ENCODE results near the gene CHRNA3. TPM values are rescaled to one million over a fixed set of nuclear protein-coding genes. Genes with fewer than 3 reads are reported as not detected.

Gene CHRNA3
- under 1 TPM in 1 of 3 donors, not detected in 2; 0.15 TPM for polyA plus RNA-seq

GRCh38 chr15:78620527-78621421 is at the start of gene CHRNA3:
Gene CHRNA3, minus strand, starts transcription at chr15:78620996. Its CDS starts 202 bp downstream, at chr15:78620794.
- no peak within 1 kb of the TSS for H3K27ac ChIP-seq (ENCODE audit: low read depth, low read length)
- WGBS, 3 donors: 2 to 3% (median 2%) methylated on average over 79 to 102 of the region's 102 CpGs

- 71 to 82% (median 73%) methylated on average over 2 of the region's 2 CpGs for WGBS, 3 donors
- no peak overlapping the region for H3K27ac ChIP-seq (ENCODE audit: low read depth, low read length)
These were observed 48.2 kb upstream of the CHRNA3 start for GRCh38 chr15:78668987-78669386.

- WGBS, 3 donors: 82 to 89% (median 87%) methylated on average over 8 of the region's 8 CpGs
- no peak overlapping the region for H3K27ac ChIP-seq (ENCODE audit: low read depth, low read length)
These were observed 46.9 kb upstream of the CHRNA3 start for GRCh38 chr15:78667578-78668236.

- no peak overlapping the region for H3K27ac ChIP-seq (ENCODE audit: low read depth, low read length)
- WGBS, 3 donors: 84 to 90% (median 88%) methylated on average over 6 of the region's 6 CpGs
These were observed 45.2 kb upstream of the CHRNA3 start for GRCh38 chr15:78666010-78666409.

GRCh38 chr15:78663703-78664102 is 42.9 kb upstream of the CHRNA3 start:
- no peak overlapping the region for H3K27ac ChIP-seq (ENCODE audit: low read depth, low read length)
- 50 to 83% (median 79%) methylated on average over 1 of the region's 1 CpG for whole genome bisulfite sequencing, 3 donors

GRCh38 chr15:78662028-78662427 is 41.2 kb upstream of the CHRNA3 start:
- H3K27ac ChIP-seq (ENCODE audit: low read depth, low read length): no peak overlapping the region
- WGBS, 3 donors: 57 to 75% (median 69%) methylated on average over 5 of the region's 5 CpGs

- WGBS, 3 donors: 94 to 95% (median 94%) methylated on average over 19 of the region's 19 CpGs
- H3K27ac ChIP-seq (ENCODE audit: low read depth, low read length): no peak overlapping the region
These were observed 40.2 kb upstream of the CHRNA3 start for GRCh38 chr15:78661001-78661400.

GRCh38 chr15:78660584-78660983 is 39.8 kb upstream of the CHRNA3 start:
- WGBS, 3 donors: 62 to 80% (median 76%) methylated on average over 9 of the region's 9 CpGs
- H3K27ac ChIP-seq (ENCODE audit: low read depth, low read length): no peak overlapping the region

GRCh38 chr15:78658823-78659222 is 38.0 kb upstream of the CHRNA3 start:
- H3K27ac ChIP-seq (ENCODE audit: low read depth, low read length): no peak overlapping the region

GRCh38 chr15:78654272-78654671 is 33.5 kb upstream of the CHRNA3 start:
- 82 to 91% (median 88%) methylated on average over 4 of the region's 4 CpGs for WGBS, 3 donors

GRCh38 chr15:78651930-78652615 is 31.3 kb upstream of the CHRNA3 start:
- WGBS, 3 donors: 89 to 94% (median 91%) methylated on average over 1 of the region's 1 CpG
- H3K27ac ChIP-seq (ENCODE audit: low read depth, low read length): no peak overlapping the region

More at GRCh38 chr15:78654272-78654671, 33.5 kb upstream of the CHRNA3 start:
- no peak overlapping the region for H3K27ac ChIP-seq (ENCODE audit: low read depth, low read length)

- 60 to 73% (median 65%) methylated on average over 3 of the region's 3 CpGs for WGBS, 3 donors
- no peak overlapping the region for H3K27ac ChIP-seq (ENCODE audit: low read depth, low read length)
These were observed 30.2 kb upstream of the CHRNA3 start for GRCh38 chr15:78651007-78651406.

GRCh38 chr15:78650022-78650421 is 29.2 kb upstream of the CHRNA3 start:
- WGBS, 3 donors: 87 to 91% (median 88%) methylated on average over 4 of the region's 4 CpGs

GRCh38 chr15:78645009-78645408 is 24.2 kb upstream of the CHRNA3 start:
- 85 to 92% (median 89%) methylated on average over 4 of the region's 4 CpGs for WGBS, 3 donors
- H3K27ac ChIP-seq (ENCODE audit: low read depth, low read length): no peak overlapping the region

More at GRCh38 chr15:78650022-78650421, 29.2 kb upstream of the CHRNA3 start:
- H3K27ac ChIP-seq (ENCODE audit: low read depth, low read length): no peak overlapping the region

GRCh38 chr15:78642331-78642730 is 21.5 kb upstream of the CHRNA3 start:
- H3K27ac ChIP-seq (ENCODE audit: low read depth, low read length): no peak overlapping the region
- 65 to 79% (median 74%) methylated on average over 5 of the region's 5 CpGs for WGBS, 3 donors

- 67 to 72% (median 72%) methylated on average over 11 of the region's 11 CpGs for WGBS, 3 donors
These were observed 21.0 kb upstream of the CHRNA3 start for GRCh38 chr15:78641749-78642275.

GRCh38 chr15:78641102-78641748 is 20.4 kb upstream of the CHRNA3 start, which contains the start of gene CHRNB4:
Gene CHRNB4, minus strand, starts transcription at chr15:78641210. Its CDS starts 77 bp downstream, at chr15:78641133.
- H3K27ac ChIP-seq (ENCODE audit: low read depth, low read length): no peak within 1 kb of the TSS
- WGBS, 3 donors: 13 to 22% (median 17%) methylated on average over 37 to 47 of the region's 47 CpGs

More at GRCh38 chr15:78641749-78642275, 21.0 kb upstream of the CHRNA3 start:
- no peak overlapping the region for H3K27ac ChIP-seq (ENCODE audit: low read depth, low read length)

GRCh38 chr15:78640527-78641101 is 19.8 kb upstream of the CHRNA3 start:
- no peak overlapping the region for H3K27ac ChIP-seq (ENCODE audit: low read depth, low read length)
- 16 to 20% (median 19%) methylated on average over 28 to 32 of the region's 32 CpGs for WGBS, 3 donors
